ENCODE measurements around the gene CEMP1. TPM values are rescaled to one million over a fixed set of nuclear protein-coding genes. Genes with fewer than 3 reads are reported as not detected.
A peak's percentile ranks its signal among the peaks of the same experiment; 100 is the strongest.

The CEMP1 gene
- total RNA-seq, 6 donors from 2014 or later = 0.91 to 17.0 (median 5.4) TPM

DNA sequence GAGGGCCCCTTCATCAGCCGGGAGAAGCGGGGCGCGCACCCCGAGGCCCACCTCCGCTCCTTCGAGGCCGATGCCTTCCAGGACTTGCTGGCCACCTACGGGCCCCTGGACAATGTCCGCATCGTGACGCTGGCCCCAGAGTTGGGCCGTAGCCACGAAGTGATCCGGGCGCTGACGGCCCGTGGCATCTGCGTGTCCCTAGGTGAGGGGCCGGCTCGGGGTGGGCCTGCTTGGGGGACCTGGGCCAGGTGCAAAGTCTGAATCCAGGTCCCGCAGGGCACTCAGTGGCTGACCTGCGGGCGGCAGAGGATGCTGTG, 3.5 kb downstream of the CEMP1 start:
- peaks cover 7 to 72% (median 56%) of the 10 kb centered on the region in 4 donors for H3K36me3 ChIP-seq
- no peaks in the 10 kb centered on the region for H3K9me3 ChIP-seq
- TF ChIP-seq, protein P1, sequence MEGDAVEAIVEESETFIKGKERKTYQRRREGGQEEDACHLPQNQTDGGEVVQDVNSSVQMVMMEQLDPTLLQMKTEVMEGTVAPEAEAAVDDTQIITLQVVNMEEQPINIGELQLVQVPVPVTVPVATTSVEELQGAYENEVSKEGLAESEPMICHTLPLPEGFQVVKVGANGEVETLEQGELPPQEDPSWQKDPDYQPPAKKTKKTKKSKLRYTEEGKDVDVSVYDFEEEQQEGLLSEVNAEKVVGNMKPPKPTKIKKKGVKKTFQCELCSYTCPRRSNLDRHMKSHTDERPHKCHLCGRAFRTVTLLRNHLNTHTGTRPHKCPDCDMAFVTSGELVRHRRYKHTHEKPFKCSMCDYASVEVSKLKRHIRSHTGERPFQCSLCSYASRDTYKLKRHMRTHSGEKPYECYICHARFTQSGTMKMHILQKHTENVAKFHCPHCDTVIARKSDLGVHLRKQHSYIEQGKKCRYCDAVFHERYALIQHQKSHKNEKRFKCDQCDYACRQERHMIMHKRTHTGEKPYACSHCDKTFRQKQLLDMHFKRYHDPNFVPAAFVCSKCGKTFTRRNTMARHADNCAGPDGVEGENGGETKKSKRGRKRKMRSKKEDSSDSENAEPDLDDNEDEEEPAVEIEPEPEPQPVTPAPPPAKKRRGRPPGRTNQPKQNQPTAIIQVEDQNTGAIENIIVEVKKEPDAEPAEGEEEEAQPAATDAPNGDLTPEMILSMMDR (IDR thresholded peaks at IDR 0.05) = no peak
- TF ChIP-seq POLR2AphosphoS5 (IDR thresholded peaks at IDR 0.05) (no peak), POLR2A (IDR thresholded peaks at IDR 0.05) (no peak), EP300 (IDR thresholded peaks at IDR 0.05) (no peak)
- WGBS, 2 donors = 95 to 97% methylated on average over 6 to 23 of the region's 24 CpGs
- H3K4me1 ChIP-seq = peaks cover 8 to 42% (median 21%) of the 10 kb centered on the region in 4 donors
- DNase-seq (no peak), ATAC-seq (ENCODE audit: low FRiP score in 2 of 2) (no peak)
- no peak overlapping the region for H3K4me3 ChIP-seq
- H3K27ac ChIP-seq = peak overlapping the region in 2 of 4 donors; percentile 36 to 78
- no peaks in the 10 kb centered on the region for H3K27me3 ChIP-seq

DNA sequence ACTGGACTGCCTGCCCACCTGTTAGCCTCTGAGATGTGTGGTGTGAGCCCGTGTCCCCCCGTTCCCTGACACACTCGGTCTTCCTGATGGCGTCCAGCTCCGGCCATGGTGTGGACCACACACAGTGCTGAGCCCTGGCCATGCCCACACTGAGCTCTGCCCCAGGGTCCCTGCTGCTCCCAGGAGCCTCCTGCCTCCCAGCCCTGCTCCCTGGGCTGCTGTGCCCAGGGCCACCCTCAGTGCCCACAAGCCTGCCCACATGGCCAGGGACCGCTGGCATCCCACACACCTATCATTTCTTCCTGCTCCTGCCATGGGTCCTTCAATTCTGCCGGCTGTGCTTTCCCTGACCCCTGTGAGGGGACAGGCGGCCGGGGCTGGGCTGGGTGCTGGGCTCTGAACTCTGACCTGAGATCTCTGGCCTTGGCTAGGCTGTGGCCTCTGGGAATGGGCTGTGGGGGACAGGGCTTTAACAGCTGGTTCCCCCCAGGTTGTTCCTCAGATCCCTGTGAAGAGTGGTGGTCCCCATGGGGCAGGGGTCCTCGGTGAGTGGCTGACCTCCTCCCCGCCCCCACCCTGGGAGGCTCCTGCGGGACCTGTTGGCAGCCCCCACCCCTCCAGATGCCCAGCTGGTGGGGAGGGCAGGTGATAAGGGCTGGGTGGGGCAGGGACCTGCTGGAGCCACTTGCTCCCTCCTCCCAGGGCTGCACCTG, 4.0 kb downstream of the CEMP1 start:
- Histone ChIP-seq H3K4me3 (no peak overlapping the region), H3K27me3 (no peaks in the 10 kb centered on the region), H3K27ac (peak overlapping the region in 2 of 4 donors; percentile 36 to 78), H3K36me3 (peaks cover 7 to 72% (median 58%) of the 10 kb centered on the region in 4 donors), H3K9me3 (no peaks in the 10 kb centered on the region), H3K4me1 (peaks cover 8 to 37% (median 20%) of the 10 kb centered on the region in 4 donors)
- DNase-seq = peak in 1 of 2 donors; percentile 60
- ATAC-seq (ENCODE audit: low FRiP score in 2 of 2) = no peak
- WGBS, 2 donors = 88 to 91% methylated on average over 9 to 10 of the region's 12 CpGs
- no peak for TF ChIP-seq EP300 (IDR thresholded peaks at IDR 0.05)
- no peak for TF ChIP-seq POLR2A (IDR thresholded peaks at IDR 0.05)
- no peak for TF ChIP-seq POLR2AphosphoS5 (IDR thresholded peaks at IDR 0.05)

DNA sequence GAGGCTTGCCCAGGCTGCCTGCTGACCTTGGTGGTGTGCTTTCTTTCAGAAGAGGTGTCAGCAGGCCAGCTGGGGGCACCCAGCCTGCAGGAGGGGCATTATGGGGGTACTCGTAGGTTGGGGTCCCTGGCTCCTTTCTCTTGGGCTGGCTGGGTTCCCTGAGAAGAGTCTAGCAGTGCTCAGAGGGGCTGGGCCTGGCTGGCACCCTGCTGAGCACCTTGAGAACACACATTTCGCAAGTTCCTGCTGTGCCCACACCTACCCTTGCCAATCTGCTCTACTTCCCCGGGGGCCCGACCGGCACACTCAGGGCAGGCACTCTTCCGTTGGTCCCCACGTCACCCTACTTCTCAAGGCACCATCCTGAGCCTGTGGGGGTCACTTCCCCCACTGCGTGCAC, 5.1 kb downstream of the CEMP1 start:
- ATAC-seq (ENCODE audit: low FRiP score in 2 of 2) (peak in 1 of 2 donors; percentile 13), DNase-seq (peak; percentile 42 to 73)
- Histone ChIP-seq H3K4me3 (no peak overlapping the region), H3K27ac (peak overlapping the region; percentile 28 to 78 (median 33)), H3K36me3 (peaks cover 7 to 74% (median 59%) of the 10 kb centered on the region in 4 donors), H3K9me3 (no peaks in the 10 kb centered on the region), H3K4me1 (peaks cover 7 to 39% (median 19%) of the 10 kb centered on the region in 4 donors), H3K27me3 (no peaks in the 10 kb centered on the region)
- 42 to 51% methylated on average over 7 to 8 of the region's 8 CpGs for WGBS, 2 donors
- TF ChIP-seq POLR2AphosphoS5 (IDR thresholded peaks at IDR 0.05) = no peak
- no peak for TF ChIP-seq EP300 (IDR thresholded peaks at IDR 0.05)
- TF ChIP-seq, protein P1 (IDR thresholded peaks at IDR 0.05) = no peak
- no peak for TF ChIP-seq POLR2A (IDR thresholded peaks at IDR 0.05)

DNA sequence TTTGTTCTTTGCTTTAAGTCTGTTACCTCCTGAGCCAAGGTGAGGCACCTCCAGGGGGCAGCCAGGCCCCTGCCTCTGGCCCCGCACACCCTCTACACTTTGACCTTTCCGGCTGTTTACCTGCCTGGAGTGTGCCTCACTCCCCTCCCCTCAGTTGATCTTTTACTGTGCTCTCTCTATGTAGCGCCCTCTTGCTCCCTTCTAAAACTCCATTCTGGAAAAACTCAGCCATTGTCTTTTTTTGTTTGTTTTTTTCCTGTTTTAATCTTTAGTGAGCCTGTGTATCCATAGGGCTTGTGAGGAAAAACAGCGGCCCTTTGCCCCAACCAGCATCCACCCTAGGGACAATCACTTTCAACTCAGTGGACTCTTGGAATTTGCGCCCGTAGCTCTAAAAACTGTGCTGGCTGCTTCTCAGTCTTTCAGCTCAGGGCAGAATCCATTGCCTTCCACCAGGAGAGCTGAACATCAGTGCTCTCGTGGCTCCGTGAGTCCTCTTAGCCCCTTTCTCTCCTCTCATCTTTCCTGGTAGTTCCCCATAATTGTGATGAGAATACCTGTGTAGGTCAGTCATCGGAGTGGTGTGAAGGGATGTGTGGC, 6.8 kb downstream of the CEMP1 start:
- TF ChIP-seq, protein P1 (IDR thresholded peaks at IDR 0.05) = no peak
- TF ChIP-seq POLR2A (IDR thresholded peaks at IDR 0.05) = no peak
- TF ChIP-seq EP300 (IDR thresholded peaks at IDR 0.05) = no peak
- TF ChIP-seq POLR2AphosphoS5 (IDR thresholded peaks at IDR 0.05) = no peak
- ATAC-seq (ENCODE audit: low FRiP score in 2 of 2) = no peak
- WGBS, 2 donors = 94 to 95% methylated on average over 9 of the region's 9 CpGs
- H3K27ac ChIP-seq = no peak overlapping the region
- peaks cover 14 to 48% (median 25%) of the 10 kb centered on the region in 4 donors for H3K4me1 ChIP-seq
- no peak overlapping the region for H3K4me3 ChIP-seq
- no peaks in the 10 kb centered on the region for H3K9me3 ChIP-seq
- DNase-seq = peak in 1 of 2 donors; percentile 24
- H3K36me3 ChIP-seq = peaks cover 3 to 70% (median 57%) of the 10 kb centered on the region in 4 donors
- H3K27me3 ChIP-seq = no peaks in the 10 kb centered on the region

DNA sequence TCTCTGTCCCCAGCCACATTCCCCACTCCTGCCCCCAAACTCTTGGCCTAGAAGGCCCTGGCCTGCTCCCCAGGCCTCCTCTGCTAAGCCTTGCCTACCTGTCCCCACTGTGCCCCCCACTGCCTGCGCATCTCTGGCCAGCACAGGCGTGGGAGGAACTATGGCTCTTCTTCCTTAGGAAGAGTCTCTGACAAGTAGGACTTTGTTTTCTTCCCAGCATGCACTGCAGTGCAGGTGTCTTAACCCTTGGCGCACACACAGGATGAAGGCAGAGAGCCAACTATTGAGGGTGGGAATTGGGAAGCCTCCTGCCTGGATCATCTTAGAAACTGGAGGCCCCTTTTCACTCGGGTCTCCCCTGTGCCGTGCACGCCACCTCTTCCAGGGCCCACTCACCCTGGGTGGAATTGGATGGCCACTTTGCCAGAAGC, 7.4 kb downstream of the CEMP1 start:
- H3K4me3 ChIP-seq = no peak overlapping the region
- no peak for TF ChIP-seq EP300 (IDR thresholded peaks at IDR 0.05)
- TF ChIP-seq, protein P1 (IDR thresholded peaks at IDR 0.05) = no peak
- peaks cover 3 to 69% (median 52%) of the 10 kb centered on the region in 4 donors for H3K36me3 ChIP-seq
- H3K9me3 ChIP-seq = no peaks in the 10 kb centered on the region
- DNase-seq = peak in 1 of 2 donors; percentile 21
- no peaks in the 10 kb centered on the region for H3K27me3 ChIP-seq
- no peak overlapping the region for H3K27ac ChIP-seq
- H3K4me1 ChIP-seq = peaks cover 20 to 54% (median 31%) of the 10 kb centered on the region in 4 donors
- WGBS, 2 donors = 86 to 89% methylated on average over 6 of the region's 6 CpGs
- ATAC-seq (ENCODE audit: low FRiP score in 2 of 2) = no peak
